ENCODE results near the gene SRCIN1. TPM values are rescaled to one million over a fixed set of nuclear protein-coding genes. Genes with fewer than 3 reads are reported as not detected.

SRCIN1 gene
- polyA plus RNA-seq, 1 donor: 3.7 TPM

GRCh38 chr17:38583176-38583575 lies 22.6 kb downstream of the SRCIN1 start:
- no peak for DNase-seq

- DNase-seq: no peak
Observed at GRCh38 chr17:38582069-38582468, 23.7 kb downstream of the SRCIN1 start.

- no peak for DNase-seq
Observed at GRCh38 chr17:38579934-38580333, 25.8 kb downstream of the SRCIN1 start.

GRCh38 chr17:38579083-38579480 lies 26.7 kb downstream of the SRCIN1 start:
- no peak for DNase-seq

- DNase-seq: no peak
Observed at GRCh38 chr17:38578229-38579082, 27.3 kb downstream of the SRCIN1 start.

GRCh38 chr17:38577645-38578173 lies 28.0 kb downstream of the SRCIN1 start:
- no peak for DNase-seq

GRCh38 chr17:38577244-38577643 lies 28.5 kb downstream of the SRCIN1 start:
- no peak for DNase-seq

GRCh38 chr17:38575781-38576180 lies 30.0 kb downstream of the SRCIN1 start:
- no peak for DNase-seq

- no peak for DNase-seq
Observed at GRCh38 chr17:38574712-38575111, 31.0 kb downstream of the SRCIN1 start.

GRCh38 chr17:38572669-38573365 lies 32.9 kb downstream of the SRCIN1 start:
- peak; percentile 67 for DNase-seq

GRCh38 chr17:38571833-38572668 lies 33.7 kb downstream of the SRCIN1 start:
- no peak for DNase-seq

- DNase-seq: no peak
Observed at GRCh38 chr17:38569701-38570512, 35.8 kb downstream of the SRCIN1 start.

GRCh38 chr17:38568845-38569510 lies 36.8 kb downstream of the SRCIN1 start:
- DNase-seq: no peak

- no peak for DNase-seq
Observed at GRCh38 chr17:38568274-38568673, 37.5 kb downstream of the SRCIN1 start.

GRCh38 chr17:38567350-38567749 lies 38.4 kb downstream of the SRCIN1 start:
- no peak for DNase-seq

GRCh38 chr17:38566666-38567031 lies 39.1 kb downstream of the SRCIN1 start:
- no peak for DNase-seq

GRCh38 chr17:38565853-38566665 lies 39.7 kb downstream of the SRCIN1 start:
- no peak for DNase-seq

- DNase-seq: peak; percentile 43
Observed at GRCh38 chr17:38564869-38565268, 40.9 kb downstream of the SRCIN1 start.

- DNase-seq: no peak
Observed at GRCh38 chr17:38564254-38564837, 41.4 kb downstream of the SRCIN1 start.
